ENCODE data around the gene CBX3.
"Not testable (repeated sequence)": the region's sequence is repeated elsewhere in the genome, so short reads cannot be mapped to it uniquely, and the experiment has no call there.

The CBX3 gene

DNA sequence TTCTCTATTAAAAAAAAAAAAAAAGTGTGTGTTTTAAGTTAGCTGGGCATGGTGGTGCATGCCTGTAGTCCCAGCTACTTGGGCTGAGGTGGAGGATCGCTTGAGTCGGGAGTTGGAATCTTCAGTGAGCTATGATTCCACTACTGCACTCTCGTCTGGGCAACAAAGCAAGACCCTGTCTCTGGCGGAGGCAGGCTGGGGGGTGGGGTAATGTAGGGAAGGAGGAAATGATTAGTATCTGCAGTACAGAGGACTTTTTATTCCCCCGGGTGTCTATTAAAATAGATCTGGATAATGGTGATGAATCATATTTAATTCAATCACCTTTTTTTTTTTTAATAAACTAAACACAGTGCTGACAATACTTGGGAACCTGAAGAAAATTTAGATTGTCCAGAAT, 6.5 kb downstream of the CBX3 start:
- no peak for DNase-seq

DNA sequence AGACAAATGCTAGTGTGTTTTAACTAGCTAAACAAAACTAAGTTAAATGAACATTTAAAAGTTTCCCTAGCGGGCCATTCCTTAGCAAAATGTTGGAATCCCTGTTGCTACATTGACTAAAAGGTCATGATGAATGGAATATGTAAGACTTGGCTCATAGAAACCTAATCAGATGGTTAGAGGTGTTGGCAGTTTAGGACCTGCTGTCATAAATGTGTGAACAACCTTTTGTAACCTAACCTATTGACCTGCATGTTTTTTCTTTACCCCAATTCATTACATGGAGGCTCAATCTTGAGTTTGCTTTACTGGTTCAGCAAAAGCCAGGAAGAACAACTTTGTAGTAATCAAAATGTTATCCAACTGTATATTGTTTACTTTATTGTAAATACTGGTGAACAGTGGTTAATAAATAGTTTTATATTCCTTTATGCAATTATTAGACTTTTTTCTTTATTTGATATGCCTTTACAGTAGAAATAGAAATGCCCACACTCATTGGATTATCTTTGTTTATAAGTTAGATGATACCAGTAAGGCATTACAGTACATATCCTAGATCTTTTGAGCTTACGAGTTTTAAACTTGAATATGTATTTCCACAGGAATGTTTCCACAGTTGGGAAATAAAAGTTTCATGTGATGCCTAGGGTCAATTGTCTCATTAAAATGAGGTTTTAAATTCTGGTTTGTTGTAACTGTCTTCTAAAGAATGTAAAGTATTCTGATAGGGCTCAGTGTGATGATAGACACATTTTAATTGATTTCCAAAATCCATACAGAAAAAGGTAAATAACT, 11.6 kb downstream of the CBX3 start:
- DNase-seq, result no peak

GRCh38 chr7:26213807-26214515, 12.4 kb downstream of the CBX3 start:
- no peak for DNase-seq

DNA sequence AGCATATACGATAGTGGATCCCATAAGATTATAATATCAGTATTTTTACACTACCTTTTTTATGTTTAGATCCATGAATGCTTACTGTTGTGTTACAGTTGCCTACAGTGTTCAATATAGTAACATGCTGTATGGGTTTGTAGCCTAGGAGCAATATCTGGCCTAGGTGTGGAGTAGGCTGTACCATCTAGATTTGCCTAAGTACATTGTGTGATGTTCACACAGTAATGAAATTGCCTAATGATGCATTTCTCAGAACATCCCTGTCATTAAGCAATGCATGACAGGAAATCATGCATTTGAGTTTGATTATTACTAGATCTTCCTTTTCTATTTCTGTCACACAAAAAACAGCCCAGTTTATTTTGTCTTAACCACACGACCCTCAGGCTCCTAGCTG, 14.5 kb downstream of the CBX3 start:
- DNase-seq, result no peak

DNA sequence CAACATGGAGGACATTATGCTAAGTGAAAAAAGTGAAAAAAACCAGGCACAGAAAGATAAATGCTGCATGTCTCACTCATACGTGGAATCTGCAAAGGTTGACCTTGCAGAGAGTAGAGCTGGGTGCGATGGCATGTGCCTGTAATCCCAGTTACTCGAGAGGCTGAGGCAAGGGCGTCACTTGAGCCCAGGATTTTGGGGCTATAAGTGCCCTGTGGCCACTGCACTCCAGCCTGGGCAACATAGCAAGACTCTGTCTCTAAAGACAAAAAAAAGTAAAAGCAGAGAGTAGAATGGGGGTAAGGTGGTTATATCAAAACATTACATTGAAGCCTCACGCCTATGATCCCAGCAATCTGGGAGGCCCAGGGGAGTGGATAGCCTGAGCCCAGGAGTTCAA, 22.8 kb downstream of the CBX3 start:
- DNase-seq, result no peak

DNA sequence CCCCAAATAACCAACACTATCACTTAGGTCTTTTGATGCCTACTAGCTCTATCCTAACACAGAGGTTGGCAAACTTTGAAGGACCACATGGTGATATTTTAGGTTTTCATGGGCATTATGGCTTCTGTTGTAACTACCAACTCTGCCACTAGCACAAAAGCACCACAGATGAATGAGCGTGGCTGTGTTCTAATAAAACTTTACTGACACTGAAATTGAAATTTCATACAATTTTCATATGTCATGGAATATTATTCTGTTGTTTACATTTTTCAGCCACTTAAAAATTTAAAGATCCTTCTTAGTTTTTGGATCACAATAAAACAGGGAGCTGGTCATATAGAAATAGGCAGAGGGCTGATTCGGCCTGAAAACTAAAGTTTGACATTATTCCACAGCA, 26.4 kb downstream of the CBX3 start:
- no peak for DNase-seq

DNA sequence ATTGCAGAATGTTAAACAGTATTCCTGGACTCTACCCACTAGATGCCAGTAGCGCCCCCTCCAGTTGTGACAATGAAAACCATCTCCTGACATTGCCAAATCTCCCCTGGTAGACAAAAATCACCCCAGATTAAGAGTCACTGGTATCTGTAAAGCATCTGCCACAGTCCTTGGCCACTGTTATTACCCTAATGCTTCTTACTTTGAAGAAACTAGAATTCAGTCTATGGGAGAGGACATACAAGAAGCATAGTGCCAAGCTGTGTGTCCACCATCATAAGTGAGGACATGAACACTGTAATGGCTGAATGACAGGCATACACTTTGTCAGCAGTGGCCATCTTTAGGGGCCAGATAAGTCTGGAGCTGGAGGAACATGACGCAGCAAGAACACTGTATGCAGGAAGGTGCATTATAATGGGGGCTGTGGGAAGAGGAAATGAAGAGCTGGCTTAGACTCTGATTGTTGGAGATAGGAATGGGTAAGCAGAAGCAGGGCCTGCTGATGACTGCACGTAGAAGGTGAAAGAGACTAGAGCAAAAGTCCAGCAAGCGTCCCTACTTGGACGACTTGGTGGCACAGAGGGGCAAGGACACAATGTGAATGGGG, 32.5 kb downstream of the CBX3 start:
- DNase-seq, result no peak

DNA sequence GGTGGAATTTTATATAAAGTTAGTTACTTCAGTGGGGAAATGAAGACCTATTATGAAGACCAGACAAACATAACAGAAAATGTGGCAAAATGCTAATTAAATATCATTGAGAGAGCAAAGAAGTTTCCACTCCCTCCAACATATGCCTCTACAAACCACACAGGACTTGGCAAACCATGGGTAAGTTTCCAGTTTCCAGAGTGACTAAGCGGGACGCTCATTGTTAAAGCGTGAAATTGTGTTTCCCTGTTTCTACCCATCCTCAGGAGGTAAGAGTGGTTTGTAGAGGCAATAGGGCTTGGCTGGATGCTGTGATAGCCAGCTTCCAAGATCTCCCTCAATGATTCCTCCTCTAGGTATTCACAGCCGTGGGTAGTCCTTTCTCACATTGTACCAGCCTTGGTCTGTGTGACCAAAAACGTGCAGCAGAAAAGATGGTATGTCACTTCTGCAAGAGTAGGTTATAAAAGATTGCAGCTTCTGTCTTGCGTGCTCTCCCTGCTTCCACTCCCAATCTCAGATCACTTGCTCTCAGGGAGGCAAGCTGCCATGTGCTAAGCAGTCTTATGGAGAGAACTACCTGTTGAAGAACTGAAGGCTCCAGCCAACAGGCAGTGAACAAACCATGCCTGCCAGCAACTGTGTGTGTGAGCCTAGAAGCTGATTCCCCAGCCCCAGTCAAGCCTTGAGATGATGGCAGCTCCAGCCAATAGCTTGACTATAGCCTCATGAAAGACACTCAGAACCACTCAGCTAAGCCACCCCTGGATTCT, 35.7 kb downstream of the CBX3 start:
- DNase-seq, result no peak

GRCh38 chr7:26238032-26238431, 36.5 kb downstream of the CBX3 start:
- DNase-seq, result no peak

DNA sequence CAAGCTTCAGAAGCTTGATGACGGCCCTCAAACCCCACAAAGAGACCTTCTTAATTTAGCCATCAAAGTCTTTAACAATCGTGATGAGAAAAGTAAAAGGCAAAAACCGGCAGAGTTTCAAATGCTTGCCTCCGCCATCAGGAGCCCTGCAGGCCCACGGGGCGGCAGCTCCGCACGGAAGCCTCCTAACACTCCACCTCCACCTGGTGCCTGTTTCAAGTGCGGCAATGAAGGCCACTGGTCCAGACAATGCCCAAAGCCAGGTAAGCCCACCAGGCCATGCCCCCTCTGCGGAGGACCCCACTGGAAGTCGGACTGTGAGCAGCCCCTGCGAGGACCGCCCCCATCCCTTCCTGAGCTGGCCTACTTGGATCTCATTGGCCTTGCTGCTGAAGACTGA, 43.6 kb downstream of the CBX3 start:
- DNase-seq, result no peak

DNA sequence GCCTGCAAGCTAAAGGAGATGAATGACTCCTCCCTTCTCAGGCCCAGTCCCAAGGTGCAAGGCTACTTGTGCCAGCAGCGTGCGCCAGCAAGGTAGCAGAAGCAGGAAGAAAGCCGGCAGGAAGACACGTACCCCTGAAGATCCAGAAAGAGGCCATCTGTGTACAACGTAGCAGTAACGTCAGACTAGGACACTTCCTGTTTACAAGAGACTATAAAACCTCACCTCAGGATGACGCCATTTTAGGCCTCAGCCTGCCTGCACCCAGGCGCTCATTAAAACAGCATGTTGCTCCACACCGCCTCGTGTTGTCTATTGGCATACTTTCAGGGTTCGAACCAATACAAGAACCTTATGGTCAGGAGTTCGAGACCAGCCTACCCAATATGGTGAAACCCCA, 48.7 kb downstream of the CBX3 start:
- no peak for DNase-seq

DNA sequence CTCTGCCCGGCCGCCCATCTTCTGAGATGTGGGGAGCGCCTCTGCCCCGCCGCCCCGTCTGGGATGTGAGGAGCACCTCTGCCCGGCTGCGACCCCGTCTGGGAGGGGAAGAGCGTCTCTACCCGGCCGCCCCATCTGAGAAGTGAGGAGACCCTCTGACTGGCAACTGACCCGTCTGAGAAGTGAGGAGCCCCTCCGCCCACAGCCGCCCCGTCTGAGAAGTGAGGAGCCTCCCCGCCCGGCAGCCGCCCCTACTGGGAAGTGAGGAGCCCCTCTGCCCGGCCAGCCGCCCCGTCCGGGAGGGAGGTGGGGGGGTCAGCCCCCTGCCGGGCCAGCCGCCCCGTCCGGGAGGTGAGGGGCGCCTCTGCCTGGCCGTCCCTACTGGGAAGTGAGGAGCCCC, 60.3 kb downstream of the CBX3 start:
- not testable (repeated sequence) for DNase-seq

Data from activated naive CD4-positive, alpha-beta T cell (primary cell).